Astrocyte (in vitro differentiated cells and primary cell): ENCODE data around the gene PTPN14. TPM values are rescaled to one million over a fixed set of nuclear protein-coding genes. Genes with fewer than 3 reads are reported as not detected.

Source experiments
- DNase-seq: peaks from one replicate; pipeline ENCODE4 v3.0.0-alpha.2; 2010; ENCODE audit warnings: low read depth
- FAIRE-seq: peaks from 2 replicates; lab custom pipeline; 2011; peaks lifted over from hg19 to GRCh38; lab: Jason Lieb, UNC
- H2AFZ ChIP-seq: 2 replicates; pipeline ENCODE4 v1.6.0; 2012; ENCODE audit warnings: low read depth, low read length, inconsistent platforms
- H3K27ac ChIP-seq: 2 replicates; pipeline ENCODE4 v1.5.1; 2011; ENCODE audit warnings: low read depth, low read length, inconsistent platforms
- H3K27me3 ChIP-seq: 2 replicates; pipeline ENCODE4 v1.6.0; 2011; ENCODE audit warnings: low read length, inconsistent platforms; ENCODE audit not compliant: insufficient read depth
- H3K36me3 ChIP-seq: 2 replicates; pipeline ENCODE4 v1.5.1; 2011; ENCODE audit warnings: low read length, inconsistent platforms; ENCODE audit not compliant: insufficient read depth
- H3K4me1 ChIP-seq: 2 replicates; pipeline ENCODE4 v1.5.1; 2011; ENCODE audit warnings: low read length, inconsistent platforms; ENCODE audit not compliant: insufficient read depth
- H3K4me2 ChIP-seq: 2 replicates; pipeline ENCODE4 v1.6.0; 2012; ENCODE audit warnings: low read length, inconsistent platforms
- H3K4me3 ChIP-seq: 2 replicates; pipeline ENCODE4 v1.5.1; 2011; ENCODE audit warnings: low read depth, mild to moderate bottlenecking, low read length, inconsistent platforms; ENCODE audit not compliant: insufficient read depth
- H3K79me2 ChIP-seq: 2 replicates; pipeline ENCODE4 v1.6.0; 2012; ENCODE audit warnings: mild to moderate bottlenecking, low read length, inconsistent platforms; ENCODE audit not compliant: insufficient read depth
- H3K9ac ChIP-seq: 2 replicates; pipeline ENCODE4 v1.6.0; 2012; ENCODE audit warnings: mild to moderate bottlenecking, low read length, inconsistent platforms
- H3K9me3 ChIP-seq: 2 replicates; pipeline ENCODE4 v1.5.1; 2012; ENCODE audit warnings: low read depth, mild to moderate bottlenecking, low read length, inconsistent platforms; ENCODE audit not compliant: insufficient read depth
- H4K20me1 ChIP-seq: 2 replicates; pipeline ENCODE4 v1.6.0; 2012; ENCODE audit warnings: low read length, inconsistent platforms; ENCODE audit not compliant: insufficient read depth
- H3K27ac Mint-ChIP-seq: one replicate; pipeline ENCODE4 v1.8.0; 2021; ENCODE audit warnings: mild to moderate bottlenecking, mixed read lengths; ENCODE audit not compliant: unreplicated experiment
- H3K27me3 Mint-ChIP-seq: one replicate; pipeline ENCODE4 v1.8.0; 2021; ENCODE audit warnings: low read depth, mixed read lengths; ENCODE audit not compliant: unreplicated experiment
- H3K36me3 Mint-ChIP-seq: one replicate; pipeline ENCODE4 v1.8.0; 2021; ENCODE audit warnings: low read depth, mixed read lengths; ENCODE audit not compliant: unreplicated experiment
- H3K4me1 Mint-ChIP-seq: one replicate; pipeline ENCODE4 v1.8.0; 2021; ENCODE audit warnings: low read depth, mixed read lengths; ENCODE audit not compliant: unreplicated experiment
- H3K4me3 Mint-ChIP-seq: one replicate; pipeline ENCODE4 v1.8.0; 2021; ENCODE audit warnings: mild to moderate bottlenecking, moderate library complexity, mixed read lengths; ENCODE audit not compliant: unreplicated experiment
- H3K9me3 Mint-ChIP-seq: one replicate; pipeline ENCODE4 v1.8.0; 2021; ENCODE audit warnings: mild to moderate bottlenecking, mixed read lengths; ENCODE audit not compliant: unreplicated experiment
- CTCF ChIP-seq: IDR thresholded peaks from 2 replicates; pipeline ENCODE4 v1.5.1; 2011; ENCODE audit warnings: low read depth, mild to moderate bottlenecking, inconsistent platforms, low read length, moderate library complexity; ENCODE audit not compliant: insufficient read depth
- EZH2 ChIP-seq: IDR thresholded peaks from 2 replicates; pipeline ENCODE4 v1.6.1; 2012; ENCODE audit warnings: mild to moderate bottlenecking, low read length, inconsistent platforms; ENCODE audit not compliant: insufficient read depth
- total RNA-seq: library from RNA; stranded (reverse); gene quantifications from 2 replicates; pipeline ENCODE4 v1.2.1, GENCODE V29; 2021

PTPN14 gene
- total RNA-seq, 1 donor from 2014 or later = 177 TPM

- Mint-ChIP-seq H3K27me3 (no peaks in the 10 kb centered on the region), H3K4me1 (peaks cover 76% of the 10 kb centered on the region), H3K27ac (peak overlapping the region; percentile 59), H3K9me3 (peaks cover 2% of the 10 kb centered on the region), H3K4me3 (peak overlapping the region; percentile 45), H3K36me3 (peaks cover 7% of the 10 kb centered on the region)
- Histone ChIP-seq H2AFZ (no peak overlapping the region), H4K20me1 (peaks cover 75% of the 10 kb centered on the region), H3K4me1 (peaks cover 53% of the 10 kb centered on the region), H3K9me3 (no peaks in the 10 kb centered on the region), H3K79me2 (peaks cover 100% of the 10 kb centered on the region), H3K27me3 (no peaks in the 10 kb centered on the region), H3K9ac (peak overlapping the region; percentile 59), H3K4me2 (peak overlapping the region; percentile 78), H3K27ac (peak overlapping the region; percentile 19), H3K4me3 (no peak overlapping the region), H3K36me3 (no peaks in the 10 kb centered on the region)
- no peak for DNase-seq
- FAIRE-seq = no peak
- TF ChIP-seq EZH2 (no peak), CTCF (no peak)
These were observed 36.5 kb downstream of the PTPN14 start for GRCh38 chr1:214514819-214515383.

- FAIRE-seq (no peak), DNase-seq (peak; percentile 71)
- Histone ChIP-seq H3K79me2 (peaks cover 99% of the 10 kb centered on the region), H3K4me1 (peaks cover 51% of the 10 kb centered on the region), H3K36me3 (no peaks in the 10 kb centered on the region), H3K9ac (peak overlapping the region; percentile 59), H3K27ac (peak overlapping the region; percentile 19), H4K20me1 (peaks cover 75% of the 10 kb centered on the region), H2AFZ (no peak overlapping the region), H3K4me2 (peak overlapping the region; percentile 78), H3K9me3 (no peaks in the 10 kb centered on the region), H3K27me3 (no peaks in the 10 kb centered on the region), H3K4me3 (no peak overlapping the region)
- peaks cover 8% of the 10 kb centered on the region for H3K36me3 Mint-ChIP-seq
- H3K9me3 Mint-ChIP-seq = peaks cover 3% of the 10 kb centered on the region
- H3K4me3 Mint-ChIP-seq = peak overlapping the region; percentile 35
- H3K4me1 Mint-ChIP-seq = peaks cover 76% of the 10 kb centered on the region
- H3K27me3 Mint-ChIP-seq = no peaks in the 10 kb centered on the region
- TF ChIP-seq CTCF (no peak), EZH2 (no peak)
- peak overlapping the region; percentile 85 for H3K27ac Mint-ChIP-seq
These were observed 37.2 kb downstream of the PTPN14 start for GRCh38 chr1:214514032-214514818.
